Activated naive CD4-positive, alpha-beta T cell treated with anti-CD3 and anti-CD28 coated beads, Interleukin-2, amount 50 U/mL, for 16 hours (primary cell): Measurements from ENCODE around the gene DES.

ENCODE experiments used
- DNase-seq: peaks from one replicate; pipeline ENCODE4 v3.0.0-alpha.2; 2020

DES gene

GRCh38 chr2:219459460-219460311 lies 41.5 kb downstream of the DES start:
- peak; percentile 43 for DNase-seq

DNA sequence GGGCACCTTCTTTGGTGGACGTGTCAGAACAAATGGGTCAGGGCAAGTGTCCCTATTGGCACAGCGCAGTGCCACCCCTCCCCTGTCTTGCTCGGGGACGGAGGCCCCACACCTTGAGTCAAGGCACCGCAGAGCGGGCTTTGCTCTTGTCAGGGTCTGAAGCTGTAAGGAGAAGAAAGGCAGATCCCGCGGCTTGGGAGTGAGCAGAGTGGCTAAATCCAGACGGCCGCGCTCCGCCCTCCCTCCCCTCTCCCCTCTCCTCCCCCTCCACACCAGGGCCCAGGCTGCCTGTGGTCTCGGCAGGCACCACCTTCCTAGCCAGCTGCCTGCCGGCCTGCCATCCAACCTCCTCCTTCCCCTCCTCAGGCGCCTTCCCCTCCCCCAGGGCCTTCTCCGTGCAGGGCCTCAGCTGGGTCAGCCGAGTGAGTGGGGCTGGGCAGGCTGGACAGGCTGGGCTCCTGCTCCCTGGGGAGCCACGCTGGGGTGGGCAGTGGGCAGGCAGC lies 42.3 kb downstream of the DES start:
- no peak for DNase-seq

DNA sequence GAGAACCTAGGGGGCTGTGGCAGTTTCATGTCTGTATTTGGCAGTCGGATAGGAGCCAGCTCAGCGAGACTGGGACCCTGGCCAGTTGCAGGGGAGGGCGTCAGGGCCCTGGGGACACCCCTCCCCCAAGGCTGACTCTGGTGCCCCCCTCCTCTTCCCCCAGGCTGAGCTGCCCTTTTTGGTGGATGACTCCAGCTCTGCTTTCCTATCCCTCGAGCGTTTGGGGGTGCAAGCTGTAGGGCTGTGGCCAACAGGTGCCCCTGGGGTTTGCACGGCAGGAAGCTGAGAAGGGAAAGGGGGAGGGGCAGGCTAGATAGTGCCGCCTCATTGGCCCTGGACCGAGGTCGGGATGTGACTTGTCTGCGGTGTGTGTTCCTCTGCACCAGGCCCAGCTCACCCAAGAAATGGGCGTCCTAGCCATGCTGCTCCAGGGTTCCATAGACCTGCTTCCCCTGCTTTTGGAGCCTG lies 42.9 kb downstream of the DES start:
- no peak for DNase-seq

GRCh38 chr2:219461669-219462068 lies 43.5 kb downstream of the DES start:
- DNase-seq, result no peak

GRCh38 chr2:219462349-219462748 lies 44.2 kb downstream of the DES start:
- no peak for DNase-seq

DNA sequence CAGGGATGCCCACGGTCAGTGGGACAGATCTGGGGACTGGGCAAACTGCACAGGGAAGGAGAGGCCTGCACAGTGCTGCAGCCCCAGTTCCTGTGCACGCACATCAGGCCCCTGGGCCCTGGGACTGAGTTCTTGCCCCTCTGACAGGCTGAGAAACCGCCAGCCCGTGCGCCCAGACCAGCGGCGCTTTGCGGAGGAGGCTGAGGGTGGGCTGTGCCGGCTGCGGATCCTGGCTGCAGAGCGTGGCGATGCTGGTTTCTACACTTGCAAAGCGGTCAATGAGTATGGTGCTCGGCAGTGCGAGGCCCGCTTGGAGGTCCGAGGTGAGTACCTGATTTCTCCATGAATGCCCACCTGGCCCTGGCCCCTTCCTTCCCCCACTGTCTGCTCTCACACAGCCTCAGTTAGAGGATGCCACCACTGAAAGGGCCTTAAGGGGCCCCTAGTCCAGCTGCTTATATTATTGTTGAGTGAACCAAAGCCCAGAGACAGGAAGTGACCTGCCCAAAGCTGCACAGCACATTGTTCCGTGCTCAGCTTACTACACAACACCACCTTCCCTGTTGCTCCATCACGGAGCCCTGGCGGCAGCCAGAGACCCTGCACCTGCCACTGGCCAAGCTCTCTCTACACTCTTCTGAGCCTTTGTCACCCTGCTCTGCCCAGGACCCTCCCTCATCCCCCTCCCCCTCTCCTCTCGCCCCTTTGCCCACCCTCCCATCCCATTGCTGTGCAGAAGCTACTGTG lies 46.3 kb downstream of the DES start:
- DNase-seq, result no peak

GRCh38 chr2:219465659-219466561 lies 47.7 kb downstream of the DES start:
- DNase-seq, result no peak

DNA sequence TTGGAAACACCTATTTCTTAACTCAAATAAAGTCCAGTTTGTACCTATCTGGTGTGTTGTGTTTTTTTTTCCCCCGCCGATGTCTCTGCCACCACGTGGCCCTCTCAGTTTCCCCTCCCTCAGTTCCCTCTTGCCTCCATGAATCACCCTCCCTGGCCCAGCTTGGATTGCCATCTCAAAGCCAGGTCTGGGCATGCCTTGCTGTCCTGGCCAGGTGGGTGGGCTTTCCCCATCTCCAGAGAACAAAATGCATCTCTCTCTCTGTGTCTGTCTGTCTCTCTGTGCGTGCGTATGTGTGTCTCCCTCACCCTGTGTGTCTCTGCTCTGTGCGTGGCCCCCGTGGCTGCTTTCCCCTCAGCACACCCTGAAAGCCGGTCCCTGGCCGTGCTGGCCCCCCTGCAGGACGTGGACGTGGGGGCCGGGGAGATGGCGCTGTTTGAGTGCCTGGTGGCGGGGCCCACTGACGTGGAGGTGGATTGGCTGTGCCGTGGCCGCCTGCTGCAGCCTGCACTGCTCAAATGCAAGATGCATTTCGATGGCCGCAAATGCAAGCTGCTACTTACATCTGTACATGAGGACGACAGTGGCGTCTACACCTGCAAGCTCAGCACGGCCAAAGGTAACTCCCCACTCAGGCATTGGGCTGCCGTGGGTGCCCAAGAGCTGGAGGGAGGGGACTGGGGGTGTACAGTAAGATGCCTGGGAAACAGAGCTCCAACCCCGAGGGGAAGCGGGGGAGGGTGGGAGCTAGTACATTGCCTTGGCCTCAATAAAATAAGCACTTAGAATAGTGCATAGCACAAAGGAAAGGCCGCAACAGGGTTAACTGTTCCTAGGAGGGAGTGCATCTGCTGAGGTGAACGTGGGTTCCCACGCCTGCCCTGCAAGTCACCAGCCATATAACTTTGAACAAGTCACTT lies 48.9 kb downstream of the DES start:
- DNase-seq, result no peak

- no peak for DNase-seq
These were observed 49.5 kb downstream of the DES start for GRCh38 chr2:219467736-219468075.

DNA sequence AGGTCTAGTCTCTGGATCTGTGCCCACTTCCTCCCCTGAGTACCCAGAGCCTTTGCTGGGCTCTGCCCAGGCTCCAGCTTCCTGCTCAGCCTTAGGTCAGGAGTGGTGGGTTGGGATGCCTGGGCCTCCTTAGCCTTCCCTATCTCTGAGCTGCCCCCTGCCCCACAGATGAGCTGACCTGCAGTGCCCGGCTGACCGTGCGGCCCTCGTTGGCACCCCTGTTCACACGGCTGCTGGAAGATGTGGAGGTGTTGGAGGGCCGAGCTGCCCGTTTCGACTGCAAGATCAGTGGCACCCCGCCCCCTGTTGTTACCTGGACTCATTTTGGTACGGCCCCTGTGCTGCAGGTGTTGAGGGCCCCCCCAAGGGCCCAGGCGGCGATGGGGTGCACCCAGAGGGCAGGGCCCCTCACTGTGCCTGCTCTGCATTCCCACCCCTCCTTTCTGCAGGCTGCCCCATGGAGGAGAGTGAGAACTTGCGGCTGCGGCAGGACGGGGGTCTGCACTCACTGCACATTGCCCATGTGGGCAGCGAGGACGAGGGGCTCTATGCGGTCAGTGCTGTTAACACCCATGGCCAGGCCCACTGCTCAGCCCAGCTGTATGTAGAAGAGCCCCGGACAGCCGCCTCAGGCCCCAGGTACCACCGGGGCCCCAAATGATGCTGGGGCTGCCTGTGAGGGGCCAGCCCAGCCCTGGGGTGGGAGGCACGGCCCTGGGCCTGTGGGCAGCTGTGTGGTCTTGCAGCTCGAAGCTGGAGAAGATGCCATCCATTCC lies 50.4 kb downstream of the DES start:
- no peak for DNase-seq

GRCh38 chr2:219469186-219469724 lies 51.1 kb downstream of the DES start:
- DNase-seq, result no peak

GRCh38 chr2:219470429-219470828 lies 52.3 kb downstream of the DES start:
- DNase-seq, result no peak

DNA sequence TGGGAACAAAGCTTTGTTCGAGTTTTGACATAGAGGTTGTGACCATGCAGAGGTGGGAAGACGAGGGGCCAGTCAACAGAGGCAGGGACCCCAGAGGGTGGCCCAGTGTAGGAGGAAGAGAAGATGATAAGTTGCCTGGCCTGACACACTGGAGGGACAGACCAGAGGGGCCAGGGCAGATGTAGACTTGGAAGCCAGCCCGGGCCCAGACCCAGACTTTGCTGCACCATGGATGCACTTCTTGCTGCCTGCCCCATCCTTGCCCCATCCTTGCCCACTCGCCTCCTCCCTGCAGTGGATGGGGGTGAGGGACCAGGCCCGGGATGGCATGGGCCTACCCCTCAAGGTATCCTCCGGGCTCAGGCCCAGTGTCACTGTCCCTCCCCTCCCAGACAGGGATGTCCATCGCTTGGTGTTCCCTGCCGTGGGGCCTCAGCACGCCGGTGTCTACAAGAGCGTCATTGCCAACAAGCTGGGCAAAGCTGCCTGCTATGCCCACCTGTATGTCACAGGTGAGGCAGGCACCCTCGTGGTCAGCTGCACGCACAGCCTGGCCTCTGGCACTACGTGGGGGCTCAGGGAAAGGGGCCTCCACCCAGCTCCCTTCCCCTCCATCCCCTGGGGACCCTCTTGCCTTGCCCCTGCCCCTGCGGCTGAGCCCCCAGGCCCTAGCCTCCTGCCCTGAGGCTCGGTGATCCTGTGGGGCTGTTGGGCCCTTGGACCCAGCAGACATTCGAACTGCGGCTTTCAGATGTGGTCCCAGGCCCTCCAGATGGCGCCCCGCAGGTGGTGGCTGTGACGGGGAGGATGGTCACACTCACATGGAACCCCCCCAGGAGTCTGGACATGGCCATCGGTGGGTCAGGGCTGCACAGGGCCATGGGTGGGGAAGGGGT lies 53.5 kb downstream of the DES start:
- no peak for DNase-seq

GRCh38 chr2:219472629-219473187 lies 54.5 kb downstream of the DES start:
- DNase-seq, result no peak

GRCh38 chr2:219473511-219473910 lies 55.3 kb downstream of the DES start:
- DNase-seq, result no peak

- DNase-seq, result no peak
These were observed 56.3 kb downstream of the DES start for GRCh38 chr2:219474285-219475060.

GRCh38 chr2:219475278-219475677 lies 57.1 kb downstream of the DES start:
- DNase-seq, result no peak
